Measurements from ENCODE around the gene NFIA. TPM values are rescaled to one million over a fixed set of nuclear protein-coding genes. Genes with fewer than 3 reads are reported as not detected.

NFIA gene
- total RNA-seq, 4 donors from 2014 or later = 134 to 183 (median 148) TPM

DNA sequence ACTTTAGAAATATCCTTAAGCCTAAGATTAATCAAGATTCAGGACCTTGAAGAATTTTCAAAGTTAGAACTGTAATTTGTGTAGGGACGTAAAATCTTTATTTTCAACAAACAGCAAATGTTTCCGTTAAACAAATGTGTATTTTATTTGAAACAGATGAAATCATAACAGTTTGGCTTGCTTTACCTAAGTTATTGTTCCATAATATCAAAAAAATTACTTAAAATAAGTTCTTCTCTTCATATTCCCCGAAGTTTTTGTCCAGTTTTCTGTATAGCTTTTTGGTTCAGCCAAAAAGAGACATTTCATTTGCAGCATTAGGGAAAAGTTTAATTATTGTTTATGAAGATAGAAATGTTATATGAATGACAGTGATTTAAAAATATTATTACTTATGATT lies 100.1 kb downstream of the NFIA start:
- 62% methylated on average over 3 of the region's 3 CpGs for WGBS
- no peaks in the 10 kb centered on the region for H3K36me3 ChIP-seq
- no peaks in the 10 kb centered on the region for H3K9me3 ChIP-seq
- H3K4me1 ChIP-seq = peaks cover 68 to 92% (median 87%) of the 10 kb centered on the region in 4 donors
- H3K27ac ChIP-seq (replicated peaks in 1 of 4) = peak overlapping the region; percentile 78 to 86 (median 81)
- no peak for DNase-seq (ENCODE audit: extremely low spot score)
- H3K4me3 ChIP-seq = no peak overlapping the region
- TF ChIP-seq POLR2A (IDR thresholded peaks at IDR 0.05; ENCODE audit: low read depth) = no peak
- TF ChIP-seq POLR2AphosphoS5 (IDR thresholded peaks at IDR 0.05) = no peak
- no peaks in the 10 kb centered on the region for H3K27me3 ChIP-seq
- intact Hi-C loops (cut with DNase I) = loop anchor here (10.0 kb wide), 1 partner anchor 128 kb away; no protein-coding TSS in a partner anchor

DNA sequence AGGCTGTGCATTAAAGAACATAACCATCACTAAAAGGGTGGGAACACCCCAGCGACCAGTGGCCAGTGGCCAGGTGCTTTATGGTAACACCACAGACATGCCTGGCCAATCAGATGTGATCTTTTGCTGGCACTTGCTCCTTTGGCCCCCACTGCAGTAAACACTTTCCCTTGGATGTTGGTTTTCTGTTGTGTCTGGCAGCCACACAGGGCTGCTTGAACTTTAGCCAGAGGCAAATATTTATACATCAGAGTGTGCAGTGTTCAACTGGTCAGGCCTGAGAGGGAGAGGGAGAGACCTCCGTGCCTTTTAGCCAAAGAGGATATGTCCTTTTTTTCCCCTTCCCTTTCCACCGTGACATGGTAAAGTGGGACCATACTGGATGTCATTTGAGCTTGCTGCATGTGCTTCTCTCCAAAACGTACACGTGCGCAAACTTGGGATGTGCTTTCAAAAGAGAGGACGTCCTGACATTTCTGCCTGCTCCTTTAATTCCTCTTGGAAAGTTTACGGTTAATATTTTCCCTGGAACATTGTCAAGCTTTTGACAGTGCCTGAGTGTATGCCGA lies 101.2 kb downstream of the NFIA start:
- intact Hi-C loops (cut with DNase I) = loop anchor here (10.0 kb wide), 1 partner anchor 129 kb away; no protein-coding TSS in a partner anchor
- no peaks in the 10 kb centered on the region for H3K27me3 ChIP-seq
- H3K27ac ChIP-seq (replicated peaks in 1 of 4) = peak overlapping the region; percentile 78 to 86 (median 81)
- WGBS = 25% methylated on average over 9 of the region's 9 CpGs
- peak overlapping the region; percentile 43 to 51 (median 48) for H3K4me3 ChIP-seq
- no peaks in the 10 kb centered on the region for H3K9me3 ChIP-seq
- no peaks in the 10 kb centered on the region for H3K36me3 ChIP-seq
- peaks cover 66 to 92% (median 87%) of the 10 kb centered on the region in 4 donors for H3K4me1 ChIP-seq
- DNase-seq (ENCODE audit: extremely low spot score) = no peak
- TF ChIP-seq, protein P1, sequence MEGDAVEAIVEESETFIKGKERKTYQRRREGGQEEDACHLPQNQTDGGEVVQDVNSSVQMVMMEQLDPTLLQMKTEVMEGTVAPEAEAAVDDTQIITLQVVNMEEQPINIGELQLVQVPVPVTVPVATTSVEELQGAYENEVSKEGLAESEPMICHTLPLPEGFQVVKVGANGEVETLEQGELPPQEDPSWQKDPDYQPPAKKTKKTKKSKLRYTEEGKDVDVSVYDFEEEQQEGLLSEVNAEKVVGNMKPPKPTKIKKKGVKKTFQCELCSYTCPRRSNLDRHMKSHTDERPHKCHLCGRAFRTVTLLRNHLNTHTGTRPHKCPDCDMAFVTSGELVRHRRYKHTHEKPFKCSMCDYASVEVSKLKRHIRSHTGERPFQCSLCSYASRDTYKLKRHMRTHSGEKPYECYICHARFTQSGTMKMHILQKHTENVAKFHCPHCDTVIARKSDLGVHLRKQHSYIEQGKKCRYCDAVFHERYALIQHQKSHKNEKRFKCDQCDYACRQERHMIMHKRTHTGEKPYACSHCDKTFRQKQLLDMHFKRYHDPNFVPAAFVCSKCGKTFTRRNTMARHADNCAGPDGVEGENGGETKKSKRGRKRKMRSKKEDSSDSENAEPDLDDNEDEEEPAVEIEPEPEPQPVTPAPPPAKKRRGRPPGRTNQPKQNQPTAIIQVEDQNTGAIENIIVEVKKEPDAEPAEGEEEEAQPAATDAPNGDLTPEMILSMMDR (IDR thresholded peaks at IDR 0.05) = no peak
- TF ChIP-seq POLR2AphosphoS5 (IDR thresholded peaks at IDR 0.05) = no peak
- no peak for TF ChIP-seq POLR2A (IDR thresholded peaks at IDR 0.05; ENCODE audit: low read depth)
- no peak for TF ChIP-seq EP300 (IDR thresholded peaks at IDR 0.05)

DNA sequence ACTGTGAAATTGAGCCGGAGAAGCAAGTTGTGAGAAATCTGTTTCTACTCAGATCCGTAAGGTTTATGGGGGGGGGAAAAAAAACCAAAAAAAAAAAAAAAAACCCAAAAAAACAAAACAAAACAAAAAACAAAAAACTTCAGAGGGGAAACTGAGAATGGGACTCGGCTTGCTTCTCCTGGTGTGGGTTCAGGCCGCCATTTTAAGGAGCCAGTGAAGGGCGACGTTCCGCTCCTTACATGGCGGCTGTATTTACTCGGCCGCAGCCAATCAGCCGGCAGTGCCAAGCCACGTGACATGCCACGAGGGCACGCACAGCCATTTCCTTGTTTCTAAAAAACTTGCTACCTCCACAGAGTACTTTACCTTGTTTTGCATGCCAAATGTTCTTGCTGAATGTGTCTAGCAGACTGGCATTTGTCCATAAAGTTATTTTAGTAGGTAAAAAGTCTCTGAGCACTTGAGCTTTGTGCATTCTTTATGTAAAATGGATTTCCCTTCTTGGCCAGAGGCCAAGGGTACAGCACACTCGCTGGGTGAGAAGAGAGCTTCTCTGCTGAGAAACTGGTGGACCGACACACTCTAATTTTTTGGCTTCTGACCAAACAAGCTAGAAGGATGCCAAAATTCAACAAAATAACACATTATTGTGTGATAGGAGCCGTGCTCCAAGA lies 101.8 kb downstream of the NFIA start:
- H3K4me3 ChIP-seq = peak overlapping the region; percentile 43 to 51 (median 48)
- TF ChIP-seq POLR2AphosphoS5 (IDR thresholded peaks at IDR 0.05) (peak; percentile 72 to 87), EP300 (IDR thresholded peaks at IDR 0.05) (no peak), POLR2A (IDR thresholded peaks at IDR 0.05; ENCODE audit: low read depth) (no peak)
- TF ChIP-seq, protein P1 (IDR thresholded peaks at IDR 0.05) = no peak
- 16% methylated on average over 17 of the region's 17 CpGs for WGBS
- DNase-seq (ENCODE audit: extremely low spot score) = peak; percentile 97
- H3K27me3 ChIP-seq = no peaks in the 10 kb centered on the region
- H3K36me3 ChIP-seq = no peaks in the 10 kb centered on the region
- intact Hi-C loops (cut with DNase I) = loop anchor here (10.0 kb wide), 1 partner anchor 129 kb away; no protein-coding TSS in a partner anchor
- peaks cover 62 to 92% (median 84%) of the 10 kb centered on the region in 4 donors for H3K4me1 ChIP-seq
- no peaks in the 10 kb centered on the region for H3K9me3 ChIP-seq
- H3K27ac ChIP-seq (replicated peaks in 1 of 4) = peak overlapping the region; percentile 78 to 86 (median 81)

DNA sequence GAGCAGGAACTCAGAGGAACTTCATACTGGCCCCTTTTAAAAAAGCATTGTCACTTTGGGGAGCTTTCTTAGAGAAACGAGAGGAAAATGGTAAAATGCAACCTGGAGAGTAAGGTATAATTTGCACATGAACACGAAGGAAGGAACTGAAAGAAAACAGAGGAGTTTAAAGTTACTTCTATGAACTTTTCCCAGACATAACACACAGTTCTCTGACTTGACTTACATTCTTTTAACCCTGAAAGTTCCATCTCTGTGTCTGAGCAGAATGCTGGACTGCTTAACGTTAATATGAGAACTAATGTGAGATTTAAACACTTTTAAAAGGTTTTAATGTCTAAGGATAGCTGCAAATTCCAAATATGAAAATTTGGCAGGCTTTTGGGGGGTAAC lies 102.3 kb downstream of the NFIA start:
- 7% methylated on average over 3 of the region's 3 CpGs for WGBS
- H3K27ac ChIP-seq (replicated peaks in 1 of 4) = peak overlapping the region; percentile 78 to 86 (median 81)
- no peaks in the 10 kb centered on the region for H3K9me3 ChIP-seq
- peaks cover 57 to 92% (median 81%) of the 10 kb centered on the region in 4 donors for H3K4me1 ChIP-seq
- DNase-seq (ENCODE audit: extremely low spot score) = no peak
- no peaks in the 10 kb centered on the region for H3K36me3 ChIP-seq
- TF ChIP-seq EP300 (IDR thresholded peaks at IDR 0.05) (no peak), POLR2A (IDR thresholded peaks at IDR 0.05; ENCODE audit: low read depth) (no peak), POLR2AphosphoS5 (IDR thresholded peaks at IDR 0.05) (no peak)
- TF ChIP-seq, protein P1 (IDR thresholded peaks at IDR 0.05) = no peak
- intact Hi-C loops (cut with DNase I) = loop anchor here (10.0 kb wide), 1 partner anchor 130 kb away; no protein-coding TSS in a partner anchor
- peak overlapping the region; percentile 43 to 51 (median 48) for H3K4me3 ChIP-seq
- H3K27me3 ChIP-seq = no peaks in the 10 kb centered on the region

DNA sequence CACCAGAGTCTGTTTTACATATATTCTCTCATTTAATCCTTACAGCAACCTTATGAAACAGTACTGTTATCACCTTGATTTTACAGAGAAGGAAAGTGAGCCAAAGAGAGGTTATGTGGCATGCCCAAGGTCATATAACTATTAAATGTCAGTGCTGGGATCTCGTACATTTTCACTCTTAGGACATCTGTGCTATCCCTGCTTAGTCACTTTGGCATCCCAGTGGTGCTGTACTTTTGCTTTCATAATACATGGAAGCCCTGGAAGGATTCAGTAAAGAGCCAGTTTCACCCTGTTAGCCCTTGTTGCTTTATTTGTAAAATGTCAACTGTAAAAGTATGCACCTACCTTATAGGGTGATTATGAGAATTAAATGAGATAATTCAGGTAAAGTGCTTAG lies 104.4 kb downstream of the NFIA start:
- DNase-seq (ENCODE audit: extremely low spot score) = no peak
- intact Hi-C loops (cut with DNase I) = loop anchor here (10.0 kb wide), 1 partner anchor 132 kb away; no protein-coding TSS in a partner anchor
- Histone ChIP-seq H3K4me3 (peak overlapping the region in 1 of 4 donors; percentile 2), H3K27ac (replicated peaks in 1 of 4) (peak overlapping the region; percentile 78 to 86 (median 81)), H3K9me3 (no peaks in the 10 kb centered on the region), H3K27me3 (no peaks in the 10 kb centered on the region), H3K36me3 (no peaks in the 10 kb centered on the region), H3K4me1 (peaks cover 66 to 95% (median 87%) of the 10 kb centered on the region in 4 donors)
- TF ChIP-seq POLR2AphosphoS5 (IDR thresholded peaks at IDR 0.05) = peak in 1 of 2 donors; percentile 22
- TF ChIP-seq EP300 (IDR thresholded peaks at IDR 0.05) = no peak
- WGBS = 27% methylated on average over 1 of the region's 1 CpG

All from esophagus muscularis mucosa (tissue), 4 donors.